ENCODE data around the gene C16orf95.
"Not testable (repeated sequence)": the region's sequence is repeated elsewhere in the genome, so short reads cannot be mapped to it uniquely, and the experiment has no call there.

Gene C16orf95

GRCh38 chr16:87316923-87317749 is at the start of gene C16orf95:
C16orf95 (minus strand) TSS chr16:87317392; CDS start chr16:87317242, 150 bp downstream.
- DNase-seq (ENCODE audit: low spot score), result peak; percentile 98
- H3K4me3 ChIP-seq, result peak within 1 kb of the TSS; percentile 85
- peak; percentile 54 for TF ChIP-seq CTCF (IDR thresholded peaks at IDR 0.05)
- H3K27ac ChIP-seq, result peak within 1 kb of the TSS; percentile 94 to 98

- H3K27ac ChIP-seq, result no peak overlapping the region
- no peak for DNase-seq (ENCODE audit: low spot score)
- no peak overlapping the region for H3K4me3 ChIP-seq
- TF ChIP-seq CTCF (IDR thresholded peaks at IDR 0.05), result no peak
These were observed 49.7 kb upstream of the C16orf95 start for GRCh38 chr16:87366930-87367329.

- DNase-seq (ENCODE audit: low spot score), result no peak
- Histone ChIP-seq H3K4me3 (no peak overlapping the region), H3K27ac (no peak overlapping the region)
- TF ChIP-seq CTCF (IDR thresholded peaks at IDR 0.05), result no peak
These were observed 49.1 kb upstream of the C16orf95 start for GRCh38 chr16:87366288-87366687.

GRCh38 chr16:87365021-87365713 is 48.0 kb upstream of the C16orf95 start:
- Histone ChIP-seq H3K27ac (no peak overlapping the region), H3K4me3 (no peak overlapping the region)
- TF ChIP-seq CTCF (IDR thresholded peaks at IDR 0.05), result no peak
- no peak for DNase-seq (ENCODE audit: low spot score)

GRCh38 chr16:87363771-87364455 is 46.7 kb upstream of the C16orf95 start:
- peak overlapping the region; percentile 17 to 31 for H3K27ac ChIP-seq
- DNase-seq (ENCODE audit: low spot score), result no peak
- no peak for TF ChIP-seq CTCF (IDR thresholded peaks at IDR 0.05)
- peak overlapping the region; percentile 19 for H3K4me3 ChIP-seq

GRCh38 chr16:87362828-87363559 is 45.8 kb upstream of the C16orf95 start:
- H3K4me3 ChIP-seq; DNase-seq (ENCODE audit: low spot score); H3K27ac ChIP-seq: not testable (repeated sequence)
